OCI-LY1 (cell line): ENCODE data around the gene PLA2G1B.

ENCODE experiments used
- EZH2 ChIP-seq: fragments of 200-600 bp; sonication (generic), shearing (Covaris generic); IDR thresholded peaks from 2 replicates; pipeline ENCODE4 v1.8.0; 2017; ENCODE audit warnings: borderline replicate concordance, mixed run types, mild to moderate bottlenecking, antibody characterized with exemption, low read length, moderate library complexity, mixed read lengths
- TF ChIP-seq, protein P1 (sequence below): fragments of 200-600 bp; sonication (generic), shearing (Covaris generic); IDR thresholded peaks from 2 replicates; pipeline ENCODE4 v1.5.1; 2017; ENCODE audit warnings: mild to moderate bottlenecking, antibody characterized with exemption, low read length, moderate library complexity, mixed read lengths

DNA sequence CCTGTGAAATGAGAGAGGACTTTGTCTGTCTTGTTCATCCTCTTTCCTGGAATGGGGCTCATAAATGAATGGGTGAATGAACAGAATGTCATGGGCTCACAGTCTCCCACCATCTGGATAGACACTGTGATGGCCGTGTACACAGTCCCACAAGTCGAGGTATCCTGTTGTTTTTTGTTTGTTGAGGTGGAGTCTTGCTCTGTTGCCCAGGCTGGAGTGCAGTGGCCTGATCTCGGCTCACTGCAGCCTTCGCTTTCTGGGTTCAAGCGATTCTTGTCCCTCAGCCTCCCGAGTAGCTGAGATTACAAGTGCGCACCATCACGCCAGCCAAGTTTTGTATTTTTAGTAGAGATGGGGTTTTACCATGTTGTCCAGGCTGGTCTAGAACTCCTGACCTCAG lies 16.1 kb upstream of the PLA2G1B start:
- TF ChIP-seq, protein P1, sequence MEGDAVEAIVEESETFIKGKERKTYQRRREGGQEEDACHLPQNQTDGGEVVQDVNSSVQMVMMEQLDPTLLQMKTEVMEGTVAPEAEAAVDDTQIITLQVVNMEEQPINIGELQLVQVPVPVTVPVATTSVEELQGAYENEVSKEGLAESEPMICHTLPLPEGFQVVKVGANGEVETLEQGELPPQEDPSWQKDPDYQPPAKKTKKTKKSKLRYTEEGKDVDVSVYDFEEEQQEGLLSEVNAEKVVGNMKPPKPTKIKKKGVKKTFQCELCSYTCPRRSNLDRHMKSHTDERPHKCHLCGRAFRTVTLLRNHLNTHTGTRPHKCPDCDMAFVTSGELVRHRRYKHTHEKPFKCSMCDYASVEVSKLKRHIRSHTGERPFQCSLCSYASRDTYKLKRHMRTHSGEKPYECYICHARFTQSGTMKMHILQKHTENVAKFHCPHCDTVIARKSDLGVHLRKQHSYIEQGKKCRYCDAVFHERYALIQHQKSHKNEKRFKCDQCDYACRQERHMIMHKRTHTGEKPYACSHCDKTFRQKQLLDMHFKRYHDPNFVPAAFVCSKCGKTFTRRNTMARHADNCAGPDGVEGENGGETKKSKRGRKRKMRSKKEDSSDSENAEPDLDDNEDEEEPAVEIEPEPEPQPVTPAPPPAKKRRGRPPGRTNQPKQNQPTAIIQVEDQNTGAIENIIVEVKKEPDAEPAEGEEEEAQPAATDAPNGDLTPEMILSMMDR, result no peak
- TF ChIP-seq EZH2, result no peak
